ENCODE data around the gene MTHFR. TPM values are rescaled to one million over a fixed set of nuclear protein-coding genes. Genes with fewer than 3 reads are reported as not detected.

MTHFR gene
- total RNA-seq, 6 donors from 2014 or later: 51.5 to 163 (median 58.2) TPM

DNA sequence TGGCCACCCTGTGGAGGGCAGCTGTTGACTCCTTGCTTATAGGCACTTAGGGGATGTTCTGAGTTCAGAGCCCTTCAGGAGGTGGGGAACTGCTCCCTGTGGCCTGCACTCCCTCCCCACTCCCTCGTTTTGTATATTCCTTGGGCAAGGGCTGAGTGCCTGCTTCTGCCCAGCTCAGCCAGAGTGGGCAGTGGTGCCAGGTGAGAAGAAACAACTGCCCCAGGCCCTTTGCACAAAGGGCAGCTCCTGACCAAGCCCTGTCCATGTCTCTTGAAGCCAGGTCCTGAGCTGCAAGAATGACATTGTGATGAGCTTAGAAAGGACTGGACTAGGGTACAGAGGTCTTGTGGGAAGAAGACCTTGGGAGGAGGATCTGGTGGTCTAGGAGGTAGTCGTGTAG is 67.7 kb downstream of the MTHFR start:
- H3K27me3 ChIP-seq: no peaks in the 10 kb centered on the region
- ATAC-seq (ENCODE audit: low FRiP score in 2 of 2) (no peak), DNase-seq (no peak)
- H3K4me3 ChIP-seq: no peak overlapping the region
- peak overlapping the region; percentile 20 to 99 (median 97) for H3K27ac ChIP-seq
- H3K36me3 ChIP-seq: peaks cover 0 to 5% (median 0%) of the 10 kb centered on the region in 4 donors
- 54 to 60% methylated on average over 2 of the region's 2 CpGs for WGBS, 2 donors
- H3K4me1 ChIP-seq: peaks cover 55 to 78% (median 61%) of the 10 kb centered on the region in 4 donors
- TF ChIP-seq POLR2A (IDR thresholded peaks at IDR 0.05): no peak
- TF ChIP-seq POLR2AphosphoS5 (IDR thresholded peaks at IDR 0.05): no peak
- H3K9me3 ChIP-seq: no peaks in the 10 kb centered on the region

DNA sequence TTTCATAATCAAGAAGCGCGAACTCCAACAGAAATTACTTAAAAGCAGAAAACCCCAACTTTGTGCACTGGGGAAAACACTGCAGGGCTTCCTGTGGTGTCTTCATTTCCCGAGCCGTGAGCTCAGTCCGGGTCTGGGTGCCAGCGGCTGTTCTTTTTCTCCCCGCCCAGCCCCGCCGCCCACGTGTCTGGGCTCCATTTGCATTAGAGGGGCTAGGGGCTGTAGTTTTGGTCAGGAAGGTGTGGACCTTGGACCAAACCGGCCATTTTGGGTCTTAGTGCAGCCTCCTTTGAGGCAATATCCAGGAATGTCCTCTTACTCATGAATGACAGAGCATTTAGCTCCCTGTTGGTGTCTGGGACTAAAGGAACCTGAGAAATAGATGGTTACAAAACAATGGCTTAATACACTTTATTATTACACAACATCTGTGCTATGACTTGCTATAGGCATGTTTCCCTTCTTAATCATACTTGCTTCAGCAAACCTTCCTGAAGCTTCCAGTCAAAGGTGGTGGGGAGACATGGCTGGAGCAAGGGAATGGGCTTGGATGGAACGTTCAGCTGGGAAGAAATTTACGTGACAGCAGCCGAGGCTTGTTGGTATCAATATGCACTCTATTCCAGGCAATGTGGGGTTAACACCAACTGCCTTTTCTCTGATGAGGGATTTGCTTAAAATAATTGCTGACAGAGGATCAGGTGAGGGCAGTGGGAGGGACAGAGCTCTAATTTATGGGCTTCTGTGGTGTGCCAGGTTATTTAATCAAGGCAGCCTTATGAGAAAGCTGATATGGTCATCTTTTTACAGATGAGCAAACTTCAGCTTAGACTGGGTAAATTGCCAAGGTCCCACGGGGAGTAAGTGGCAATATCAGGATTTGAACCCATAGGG is 68.8 kb downstream of the MTHFR start:
- ATAC-seq (ENCODE audit: low FRiP score in 2 of 2): peak; percentile 61 to 75

DNA sequence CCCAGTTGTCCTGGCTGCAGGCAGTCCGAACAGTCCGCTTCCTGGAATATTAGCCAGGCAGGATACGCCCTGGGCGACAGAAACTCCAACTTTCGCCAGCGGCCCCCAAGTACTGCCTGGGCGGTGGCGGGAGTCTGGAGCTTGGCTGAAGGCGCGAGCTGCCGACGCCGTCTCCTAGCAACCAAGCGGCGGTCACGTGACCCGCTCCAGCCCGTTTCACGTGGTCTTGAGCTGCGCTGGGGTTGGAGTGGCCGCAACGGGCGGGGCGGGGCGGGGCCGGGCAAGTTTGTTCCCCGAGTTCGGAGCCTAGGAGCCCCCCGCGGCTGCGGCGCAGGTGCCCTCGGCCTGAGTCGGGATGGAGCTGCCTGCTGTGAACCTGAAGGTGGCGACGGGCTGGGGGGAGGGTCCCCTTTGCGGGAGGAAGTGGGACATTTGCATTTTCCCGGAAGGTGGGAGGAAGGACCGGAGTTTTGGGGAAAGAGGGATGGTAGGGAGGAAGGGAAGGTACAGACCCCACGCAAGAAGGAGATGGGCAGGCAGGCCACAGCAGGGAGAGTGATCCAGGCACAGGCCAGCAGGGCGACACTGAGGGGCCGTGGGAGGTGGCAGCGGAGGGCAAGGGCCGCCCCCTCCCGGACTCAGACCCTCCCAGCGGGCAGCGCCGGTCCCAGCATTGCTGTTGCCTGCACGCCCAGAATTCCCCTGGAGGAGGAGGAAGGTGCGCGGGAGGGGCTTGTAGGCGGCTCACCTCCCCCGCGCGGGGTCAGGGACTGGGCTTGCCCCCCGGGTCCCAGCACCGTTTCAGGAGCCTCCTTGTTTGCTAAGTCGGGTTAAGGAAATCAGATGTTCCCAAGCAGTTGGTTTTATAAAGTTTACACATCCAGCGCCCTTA is 69.7 kb downstream of the MTHFR start, which contains the start of gene AGTRAP:
AGTRAP (plus strand) TSS at position 283 of the 892 bp plus-strand sequence; CDS start at position 356, 73 bp downstream.
- 0% methylated on average over 13 to 53 of the region's 59 CpGs for WGBS, 2 donors
- Histone ChIP-seq H3K27ac (peak within 1 kb of the TSS; percentile 94 to 99 (median 97)), H3K27me3 (no peaks in the 10 kb centered on the region), H3K36me3 (peaks cover 0 to 5% (median 0%) of the 10 kb centered on the region in 4 donors), H3K4me1 (peaks cover 63 to 80% (median 69%) of the 10 kb centered on the region in 4 donors), H3K9me3 (no peaks in the 10 kb centered on the region), H3K4me3 (peak within 1 kb of the TSS; percentile 88 to 96 (median 92))
- TF ChIP-seq POLR2AphosphoS5 (IDR thresholded peaks at IDR 0.05) (peak; percentile 69 to 80), POLR2A (IDR thresholded peaks at IDR 0.05) (peak in 1 of 4 donors; percentile 77), EP300 (IDR thresholded peaks at IDR 0.05) (peak in 1 of 4 donors; percentile 55)
- TF ChIP-seq, protein P1, sequence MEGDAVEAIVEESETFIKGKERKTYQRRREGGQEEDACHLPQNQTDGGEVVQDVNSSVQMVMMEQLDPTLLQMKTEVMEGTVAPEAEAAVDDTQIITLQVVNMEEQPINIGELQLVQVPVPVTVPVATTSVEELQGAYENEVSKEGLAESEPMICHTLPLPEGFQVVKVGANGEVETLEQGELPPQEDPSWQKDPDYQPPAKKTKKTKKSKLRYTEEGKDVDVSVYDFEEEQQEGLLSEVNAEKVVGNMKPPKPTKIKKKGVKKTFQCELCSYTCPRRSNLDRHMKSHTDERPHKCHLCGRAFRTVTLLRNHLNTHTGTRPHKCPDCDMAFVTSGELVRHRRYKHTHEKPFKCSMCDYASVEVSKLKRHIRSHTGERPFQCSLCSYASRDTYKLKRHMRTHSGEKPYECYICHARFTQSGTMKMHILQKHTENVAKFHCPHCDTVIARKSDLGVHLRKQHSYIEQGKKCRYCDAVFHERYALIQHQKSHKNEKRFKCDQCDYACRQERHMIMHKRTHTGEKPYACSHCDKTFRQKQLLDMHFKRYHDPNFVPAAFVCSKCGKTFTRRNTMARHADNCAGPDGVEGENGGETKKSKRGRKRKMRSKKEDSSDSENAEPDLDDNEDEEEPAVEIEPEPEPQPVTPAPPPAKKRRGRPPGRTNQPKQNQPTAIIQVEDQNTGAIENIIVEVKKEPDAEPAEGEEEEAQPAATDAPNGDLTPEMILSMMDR (IDR thresholded peaks at IDR 0.05): peak in 2 of 6 experiments; percentile 5 to 28
- ATAC-seq (ENCODE audit: low FRiP score in 2 of 2) (peak; percentile 91 to 92), DNase-seq (peak; percentile 98)

More for the DNA sequence above, 68.8 kb downstream of the MTHFR start:
- Histone ChIP-seq H3K36me3 (peaks cover 0 to 5% (median 0%) of the 10 kb centered on the region in 4 donors), H3K9me3 (no peaks in the 10 kb centered on the region), H3K4me1 (peaks cover 65 to 80% (median 69%) of the 10 kb centered on the region in 4 donors), H3K4me3 (peak overlapping the region; percentile 88 to 96 (median 92)), H3K27ac (peak overlapping the region; percentile 94 to 99 (median 97)), H3K27me3 (no peaks in the 10 kb centered on the region)
- whole genome bisulfite sequencing, 2 donors: 12 to 13% methylated on average over 14 to 15 of the region's 15 CpGs
- TF ChIP-seq POLR2AphosphoS5 (IDR thresholded peaks at IDR 0.05) (peak; percentile 8 to 82), EP300 (IDR thresholded peaks at IDR 0.05) (peak in 1 of 4 donors; percentile 40), POLR2A (IDR thresholded peaks at IDR 0.05) (peak in 1 of 4 donors; percentile 40)
- TF ChIP-seq, protein P1 (IDR thresholded peaks at IDR 0.05): no peak
- DNase-seq: peak; percentile 51 to 88

Small RNA genes lying within 50 kb of the gene (small RNA-seq; reads per million reads assigned to genes)
- gene RF02156 (0 reads per million in 4 donors), gene RF02157 (0 reads per million in 4 donors), gene RF02158 (0 reads per million in 4 donors)

Other genes with a start within 250 kb of the MTHFR start
- gene FBXO2, start 151.5 kb downstream of the MTHFR start, total RNA-seq: 10 to 100 TPM in 5 of 6 donors, 1 to 10 TPM in 1; 8.2 to 18.0 (median 13.8) TPM
- 100 to 1,000 TPM in 1 of 6 donors, 10 to 100 TPM in 5; 14.7 to 114 (median 18.0) TPM for gene FBXO44, start 151.1 kb downstream of the MTHFR start, total RNA-seq
- 10 to 100 TPM; 10.5 to 25.4 (median 16.4) TPM for gene FBXO6, start 141.8 kb downstream of the MTHFR start, total RNA-seq
- 10 to 100 TPM; 20.3 to 38.8 (median 28.0) TPM for gene MAD2L2, start 124.8 kb downstream of the MTHFR start, total RNA-seq
- gene DRAXIN, start 114.3 kb downstream of the MTHFR start, total RNA-seq: under 1 TPM in 2 of 6 donors, not detected in 4; 0.11 to 0.17 TPM
- 10 to 100 TPM; 52.2 to 80.1 (median 68.7) TPM for gene AGTRAP, start 69.8 kb downstream of the MTHFR start, total RNA-seq
- gene C1orf167, start 43.8 kb downstream of the MTHFR start, total RNA-seq: 10 to 100 TPM in 2 of 6 donors, 1 to 10 TPM in 4; 1.0 to 14.3 (median 8.8) TPM
- 10 to 100 TPM; 21.6 to 96.4 (median 33.0) TPM for gene CLCN6, start 227 bp upstream of the MTHFR start, total RNA-seq
- 1 to 10 TPM in 1 of 6 donors, not detected in 5; 3.1 TPM for gene NPPA, start 41.8 kb upstream of the MTHFR start, total RNA-seq
- gene NPPB, start 53.0 kb upstream of the MTHFR start, total RNA-seq: not detected
- gene KIAA2013, start 120.5 kb upstream of the MTHFR start, total RNA-seq: 10 to 100 TPM; 42.6 to 94.2 (median 58.7) TPM
- gene PLOD1, start 128.8 kb upstream of the MTHFR start, total RNA-seq: 10 to 100 TPM; 31.4 to 99.0 (median 52.8) TPM
- gene MFN2, start 174.5 kb upstream of the MTHFR start, total RNA-seq: 10 to 100 TPM; 40.9 to 80.6 (median 71.0) TPM
- 10 to 100 TPM; 39.6 to 87.1 (median 50.1) TPM for gene MIIP, start 213.5 kb upstream of the MTHFR start, total RNA-seq

All from upper lobe of left lung (tissue), 6 donors.